Left renal pelvis (tissue), 4 donors: ENCODE results near the gene ENC1. TPM values are rescaled to one million over a fixed set of nuclear protein-coding genes. Genes with fewer than 3 reads are reported as not detected.

Source experiments
- DNase-seq, 4 donors: peaks; one replicate each; pipeline ENCODE4 v3.0.0-alpha.2; 2013; ENCODE audit warnings: low read depth in 4 of 4, low spot score in 3 of 4
- polyA plus RNA-seq, 4 donors: library from polyadenylated mRNA; unstranded; fragments of 120-200 nt; gene quantifications; one replicate each; pipeline ENCODE4 v1.2.1, GENCODE V29; 2013; ENCODE audit not compliant: insufficient read length in 4 of 4

The ENC1 gene
- polyA plus RNA-seq, 4 donors = 35.7 to 77.6 (median 72.8) TPM

- no peak for DNase-seq
Observed at GRCh38 chr5:74632947-74633356, 7.6 kb downstream of the ENC1 start.

- no peak for DNase-seq
Observed at GRCh38 chr5:74631081-74631953, 9.2 kb downstream of the ENC1 start.

DNA sequence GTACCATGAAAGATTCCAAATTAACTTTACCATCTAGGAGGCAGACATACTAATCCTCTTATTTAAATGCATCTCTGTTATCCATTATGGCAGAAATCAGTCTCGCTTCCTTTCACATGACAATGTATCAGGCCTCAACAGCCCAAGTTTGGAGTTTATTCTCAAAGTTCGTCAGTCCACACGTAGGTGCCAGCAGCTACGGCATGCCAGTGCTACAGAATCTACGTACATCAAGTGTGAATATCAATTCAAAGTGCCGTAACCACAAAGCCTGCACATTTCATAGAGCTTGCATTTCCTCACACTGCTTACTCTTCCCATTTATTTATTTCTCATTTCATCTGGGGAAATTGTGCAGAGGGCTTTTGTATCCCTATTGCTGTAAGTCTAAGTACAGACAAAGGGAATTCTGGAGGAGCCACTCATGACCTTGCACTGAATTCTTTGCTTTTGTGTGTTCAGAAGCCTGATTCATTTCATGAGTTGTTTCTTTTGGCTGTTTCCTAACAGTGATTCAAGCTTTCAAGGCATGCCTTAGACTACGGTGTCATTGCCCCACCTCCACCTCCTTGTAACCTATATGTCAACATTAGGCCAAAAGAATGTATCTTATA lies 10.0 kb downstream of the ENC1 start:
- no peak for DNase-seq

- no peak for DNase-seq
Observed at GRCh38 chr5:74629326-74629725, 11.2 kb downstream of the ENC1 start.

GRCh38 chr5:74628359-74628758 lies 12.2 kb downstream of the ENC1 start:
- DNase-seq = no peak

DNA sequence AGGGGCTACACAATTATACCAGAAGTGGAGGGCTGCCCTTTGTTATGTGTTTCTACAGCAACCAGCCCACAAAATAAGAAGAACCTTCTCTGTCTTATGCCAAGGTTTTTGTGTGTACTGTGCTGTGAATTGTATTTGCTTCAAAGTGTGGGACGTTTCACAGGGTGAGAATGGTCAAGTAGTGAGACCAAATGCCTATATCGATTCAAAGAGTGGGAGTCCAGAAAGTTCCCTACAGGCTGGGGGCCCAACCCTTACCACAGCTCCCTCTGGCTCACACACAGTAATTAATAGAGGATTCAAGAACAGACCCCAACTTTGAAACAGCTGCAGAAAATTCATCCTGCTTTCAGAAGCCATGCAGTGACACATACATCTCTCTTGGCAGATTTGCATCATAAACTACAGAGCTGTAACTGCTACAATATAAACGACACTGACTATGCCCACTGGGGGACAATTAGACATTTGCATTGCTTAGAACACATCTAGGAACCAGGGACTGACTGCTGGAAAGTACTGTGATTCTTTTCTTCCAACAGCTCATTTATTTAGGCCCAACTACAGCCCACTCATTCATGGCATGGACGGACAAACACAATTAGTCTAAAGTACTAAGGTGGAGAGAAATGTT lies 12.8 kb downstream of the ENC1 start:
- DNase-seq = no peak

- no peak for DNase-seq
Observed at GRCh38 chr5:74626386-74627222, 13.9 kb downstream of the ENC1 start.

DNA sequence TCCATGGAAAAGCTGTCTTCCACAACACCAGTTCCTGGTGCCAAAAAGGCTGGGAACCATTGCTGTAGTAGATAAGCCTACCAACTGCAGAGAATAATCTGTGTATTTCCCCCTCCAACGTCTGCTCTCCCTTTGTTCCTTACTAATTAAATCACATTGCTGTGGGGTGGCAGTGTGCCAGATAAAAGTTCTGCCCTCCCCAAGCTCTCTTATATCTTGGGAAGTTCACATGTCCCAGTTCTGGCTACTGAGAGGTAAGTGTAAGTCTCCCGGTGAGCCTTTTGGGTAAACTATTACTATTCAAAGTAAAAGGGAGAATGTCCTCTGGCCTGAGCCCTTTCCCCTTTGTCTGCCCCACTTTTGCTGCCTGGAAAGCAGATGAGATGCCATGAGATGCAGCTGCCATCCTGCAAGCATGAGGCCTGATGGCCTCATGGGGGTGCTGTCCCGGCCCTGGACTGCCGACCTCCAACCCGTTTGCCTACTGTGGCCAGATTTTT lies 14.7 kb downstream of the ENC1 start:
- DNase-seq = no peak

DNA sequence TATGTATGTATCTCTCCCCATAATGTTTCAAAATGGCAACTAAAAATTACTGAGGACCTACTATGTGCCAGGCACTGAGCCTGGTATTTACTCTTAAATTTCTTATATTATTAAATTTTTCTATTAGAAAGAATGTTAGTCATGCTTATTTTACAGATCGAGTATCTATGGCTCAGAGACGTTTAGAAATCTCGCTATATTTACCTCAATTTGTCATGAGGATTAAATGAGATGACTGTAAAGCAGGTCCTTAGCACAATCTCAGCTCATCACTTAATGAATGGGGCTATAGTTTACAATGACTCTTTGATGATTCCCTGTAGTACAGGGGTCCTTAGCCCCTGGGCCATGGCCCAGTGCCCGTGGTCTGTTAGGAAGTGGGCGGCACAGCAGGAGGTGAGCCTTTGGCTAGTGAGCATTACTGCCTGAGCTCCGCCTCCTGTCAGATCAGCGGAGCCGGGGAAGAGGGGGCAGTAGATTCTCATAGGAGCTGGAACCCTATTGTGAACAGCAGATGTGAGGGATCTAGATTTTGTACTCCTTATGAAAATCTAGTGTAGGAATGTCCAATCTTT lies 15.5 kb downstream of the ENC1 start:
- no peak for DNase-seq

- no peak for DNase-seq
Observed at GRCh38 chr5:74624501-74624900, 16.0 kb downstream of the ENC1 start.

DNA sequence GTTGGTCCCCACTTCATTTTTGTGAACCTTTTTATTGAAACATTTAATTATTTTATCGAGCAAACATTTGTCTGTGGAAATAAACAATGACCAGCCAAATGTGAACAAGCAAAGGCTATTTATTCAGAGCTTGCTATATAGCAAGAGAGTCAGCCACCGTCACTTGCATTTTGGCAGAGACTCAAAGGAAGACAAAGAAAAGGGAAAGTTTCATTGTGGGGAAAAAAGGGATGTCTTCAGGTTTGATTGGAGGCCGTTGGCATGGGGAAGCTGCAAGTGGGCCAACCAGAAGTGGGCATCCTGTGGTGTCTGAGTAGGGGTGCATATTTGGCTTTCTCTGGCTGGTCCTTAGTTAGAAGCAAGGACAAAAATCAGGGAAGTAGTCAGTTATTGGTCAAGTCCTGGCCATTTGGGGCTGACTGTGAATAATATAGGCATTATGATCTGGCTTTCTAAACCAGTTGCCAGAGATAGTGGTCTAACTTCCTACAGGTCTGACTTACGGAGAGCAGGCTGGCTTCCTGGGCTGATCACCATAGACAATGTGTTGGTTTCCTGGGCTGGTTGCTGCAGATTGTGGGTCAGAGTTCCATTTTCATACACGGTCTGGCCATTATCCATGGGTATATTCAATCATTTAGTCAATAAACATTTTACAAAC lies 16.6 kb downstream of the ENC1 start:
- DNase-seq = no peak

GRCh38 chr5:74623006-74623611 lies 17.4 kb downstream of the ENC1 start:
- no peak for DNase-seq

DNA sequence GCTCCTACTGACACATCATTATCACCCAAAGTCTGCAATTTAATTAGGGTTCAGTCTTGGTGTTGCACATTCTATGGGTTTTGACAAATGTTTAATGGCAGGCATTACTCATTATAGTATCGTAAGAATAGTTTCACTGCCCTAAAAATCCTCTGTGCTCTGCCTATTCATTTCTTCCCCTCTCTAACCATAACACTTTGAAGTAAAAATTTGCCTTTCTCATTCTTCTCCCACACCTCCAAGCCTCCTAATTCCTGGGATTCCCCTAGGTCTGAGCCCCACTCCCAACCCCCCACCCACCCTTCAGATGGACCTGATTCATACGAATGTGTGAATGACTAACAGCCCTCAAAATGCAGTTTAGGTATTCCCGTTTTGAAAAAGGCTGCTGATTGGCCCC lies 18.4 kb downstream of the ENC1 start:
- DNase-seq = no peak

- no peak for DNase-seq
Observed at GRCh38 chr5:74621492-74621891, 19.0 kb downstream of the ENC1 start.

GRCh38 chr5:74619308-74619707 lies 21.2 kb downstream of the ENC1 start:
- no peak for DNase-seq

DNA sequence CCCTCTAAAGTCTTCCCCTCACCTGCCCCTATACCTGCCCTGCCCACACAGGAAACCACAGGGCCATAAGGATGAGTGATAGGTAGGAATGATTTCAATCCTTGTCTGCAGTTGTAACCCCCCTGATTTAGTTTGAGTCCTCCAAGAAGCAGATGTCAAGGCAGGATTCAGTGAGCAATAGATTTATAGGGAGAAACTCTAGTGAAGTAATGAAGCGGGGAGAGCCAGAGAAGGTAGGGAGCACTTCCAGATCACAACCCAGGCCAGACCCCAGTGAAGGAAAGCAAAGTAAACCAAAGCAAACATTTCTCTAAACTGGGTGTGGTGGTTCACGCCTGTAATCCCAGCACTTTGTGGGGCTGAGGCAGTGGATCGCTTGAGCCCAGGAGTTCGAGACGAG lies 22.4 kb downstream of the ENC1 start:
- DNase-seq = no peak

GRCh38 chr5:74617202-74617601 lies 23.3 kb downstream of the ENC1 start:
- no peak for DNase-seq

DNA sequence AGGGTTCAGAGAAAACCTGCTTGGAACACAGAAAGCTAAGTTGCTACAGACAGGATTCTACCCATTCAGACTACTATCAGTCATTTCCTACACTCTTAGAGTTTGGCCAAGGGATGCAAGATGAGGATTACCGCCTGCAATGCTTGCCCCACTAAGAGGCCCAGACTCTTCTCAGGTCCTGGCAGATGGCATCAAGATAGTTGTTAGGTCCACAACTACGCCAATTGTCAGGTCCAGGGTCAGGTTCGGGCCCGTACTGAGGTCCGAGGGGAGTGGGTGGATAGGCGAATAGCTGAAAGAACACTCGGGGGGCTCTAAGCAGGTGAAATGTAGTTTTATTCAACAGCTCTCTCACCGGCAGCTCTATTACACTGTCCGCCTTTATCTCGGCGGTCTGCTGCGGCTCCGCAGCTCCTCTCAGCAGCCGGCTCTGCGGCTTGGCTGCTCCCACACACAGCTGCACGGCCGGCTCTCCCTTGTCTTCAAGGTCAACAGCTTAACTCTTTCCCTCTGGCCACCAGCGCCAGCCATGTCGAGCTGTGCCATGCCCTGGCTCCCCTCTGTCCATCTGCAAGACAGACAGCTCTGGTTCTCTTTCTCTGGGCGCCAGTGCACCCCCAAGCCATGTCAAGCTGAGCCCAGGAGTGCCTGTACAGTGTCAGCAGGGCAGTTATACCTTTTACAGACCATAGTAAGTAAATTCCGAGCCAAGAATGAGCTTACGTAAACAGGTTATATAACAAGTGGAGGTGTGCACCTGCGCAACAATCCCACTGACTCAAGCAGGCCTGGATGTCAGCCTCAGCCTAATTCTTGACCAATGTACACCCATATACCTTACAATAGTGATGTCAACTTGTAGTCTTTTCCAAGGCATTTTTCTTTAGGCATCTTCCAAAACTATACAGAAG lies 24.0 kb downstream of the ENC1 start:
- peak in 1 of 4 donors; percentile 35 for DNase-seq
